Measurements from ENCODE around the gene LGALS9B.
"Not testable (repeated sequence)": the region's sequence is repeated elsewhere in the genome, so short reads cannot be mapped to it uniquely, and the experiment has no call there.

- TF ChIP-seq CTCF, POLR2A (IDR thresholded peaks at IDR 0.05): not testable (repeated sequence)
Measured at GRCh38 chr17:20446895-20447294, 20.4 kb downstream of the LGALS9B start.
